Muscle of leg (tissue), 11 donors: ENCODE results near the gene SEMA5B. TPM values are rescaled to one million over a fixed set of nuclear protein-coding genes. Genes with fewer than 3 reads are reported as not detected.

ENCODE experiments used
- DNase-seq: peaks from one replicate; pipeline ENCODE4 v3.0.0; 2013
- H3K27ac ChIP-seq: one replicate; pipeline ENCODE4 v1.5.1; 2013; ENCODE audit warnings: mild to moderate bottlenecking, low read length, control low read depth
- H3K27me3 ChIP-seq: one replicate; pipeline ENCODE4 v1.6.1; 2013; ENCODE audit warnings: low read length; ENCODE audit not compliant: control insufficient read depth, insufficient read depth
- H3K36me3 ChIP-seq: one replicate; pipeline ENCODE4 v1.6.1; 2013; ENCODE audit warnings: low read length; ENCODE audit not compliant: control insufficient read depth, insufficient read depth
- H3K4me1 ChIP-seq: one replicate; pipeline ENCODE4 v1.6.1; 2013; ENCODE audit warnings: low read length; ENCODE audit not compliant: control insufficient read depth, insufficient read depth
- H3K4me3 ChIP-seq: one replicate; pipeline ENCODE4 v1.5.1; 2013; ENCODE audit warnings: low read length, control low read depth
- H3K9me3 ChIP-seq: replicated peaks from 2 replicates; pipeline ENCODE4 v1.6.1; 2013; ENCODE audit warnings: low read depth, low read length; ENCODE audit not compliant: control insufficient read depth
- WGBS: methylation state at CpG from one replicate; pipeline ENCODE4 v1.1.5; 2013; ENCODE audit warnings: missing lambda C conversion rate; ENCODE audit not compliant: insufficient coverage; 5-methylcytosine and 5-hydroxymethylcytosine counted together
- polyA plus RNA-seq, 8 donors: library from polyadenylated mRNA; unstranded; fragments of 120-200 nt; gene quantifications; one replicate each; pipeline versions ENCODE4 v1.2.1 to v1.2.3, GENCODE V29; 2013; ENCODE audit warnings: inconsistent platforms in 1 of 8, low replicate concordance in 1 of 8; ENCODE audit not compliant: insufficient read length in 8 of 8, insufficient read depth in 1 of 8
- total RNA-seq: library from RNA; stranded (reverse); fragments of 120-200 nt; gene quantifications from one replicate; pipeline ENCODE4 v1.2.4, GENCODE V29; 2013

SEMA5B gene
- total and polyA plus RNA-seq, 9 donors = 14.3 to 35.4 (median 25.7) TPM

DNA sequence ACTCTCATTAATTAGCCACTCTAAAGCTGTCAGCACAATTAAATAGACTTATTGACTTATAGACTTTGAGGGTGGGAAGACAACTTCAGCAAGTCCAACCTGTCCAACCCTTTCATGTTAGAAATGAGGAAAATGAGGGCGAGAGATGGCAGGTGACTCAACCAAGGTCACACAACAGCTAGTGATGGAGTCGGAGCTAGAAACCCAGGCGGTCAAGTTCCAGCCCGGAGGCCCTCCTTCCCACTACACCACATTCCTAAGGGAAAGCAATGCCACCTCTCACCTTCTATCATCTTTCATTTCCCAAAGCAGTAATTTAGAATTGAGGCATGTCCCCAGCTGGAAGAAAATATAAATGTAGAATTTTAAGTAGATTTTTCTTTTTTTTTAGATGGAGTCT, 28.7 kb downstream of the SEMA5B start:
- Histone ChIP-seq H3K4me1 (peaks cover 35% of the 10 kb centered on the region), H3K4me3 (no peak overlapping the region), H3K27me3 (peaks cover 8% of the 10 kb centered on the region), H3K9me3 (no peaks in the 10 kb centered on the region), H3K36me3 (no peaks in the 10 kb centered on the region), H3K27ac (no peak overlapping the region)
- no peak for DNase-seq
- no CpG with 5 or more reads among the region's 4 CpGs for WGBS

GRCh38 chr3:122998206-122998605, 29.4 kb downstream of the SEMA5B start:
- 93% methylated on average over 6 of the region's 7 CpGs for WGBS
- H3K4me1 ChIP-seq = peaks cover 41% of the 10 kb centered on the region
- H3K27ac ChIP-seq = no peak overlapping the region
- no peaks in the 10 kb centered on the region for H3K36me3 ChIP-seq
- peaks cover 9% of the 10 kb centered on the region for H3K27me3 ChIP-seq
- no peak overlapping the region for H3K4me3 ChIP-seq
- no peak for DNase-seq
- no peaks in the 10 kb centered on the region for H3K9me3 ChIP-seq

GRCh38 chr3:122996038-122996580, 31.5 kb downstream of the SEMA5B start:
- peaks cover 19% of the 10 kb centered on the region for H3K27me3 ChIP-seq
- 32% methylated on average over 14 of the region's 14 CpGs for WGBS
- no peak overlapping the region for H3K4me3 ChIP-seq
- DNase-seq = peak; percentile 68
- H3K27ac ChIP-seq = no peak overlapping the region
- H3K36me3 ChIP-seq = no peaks in the 10 kb centered on the region
- H3K4me1 ChIP-seq = peaks cover 62% of the 10 kb centered on the region
- H3K9me3 ChIP-seq = no peaks in the 10 kb centered on the region

DNA sequence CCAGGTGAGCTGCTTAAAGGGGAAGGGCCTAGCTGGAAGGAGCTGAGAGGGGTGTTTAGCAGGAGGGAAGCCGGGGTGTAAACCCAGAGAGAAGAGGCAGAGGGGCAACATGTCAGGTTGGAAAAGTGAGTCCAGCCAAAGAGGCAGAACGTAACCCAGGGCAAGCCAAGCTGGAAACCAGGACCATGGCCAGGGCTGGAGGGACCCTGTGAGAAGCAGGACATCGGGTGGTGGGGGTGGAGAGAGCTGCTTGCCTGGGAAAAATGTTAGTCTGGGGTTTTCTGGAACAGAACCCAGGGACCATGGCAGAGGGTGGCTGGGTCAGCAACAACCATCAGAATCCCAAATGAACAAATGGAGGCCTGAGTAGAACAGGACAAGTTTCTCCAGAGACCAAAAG, 32.6 kb downstream of the SEMA5B start:
- H3K27ac ChIP-seq = no peak overlapping the region
- 86% methylated on average over 2 of the region's 3 CpGs for WGBS
- peaks cover 22% of the 10 kb centered on the region for H3K27me3 ChIP-seq
- H3K4me3 ChIP-seq = no peak overlapping the region
- H3K4me1 ChIP-seq = peaks cover 72% of the 10 kb centered on the region
- no peaks in the 10 kb centered on the region for H3K9me3 ChIP-seq
- no peaks in the 10 kb centered on the region for H3K36me3 ChIP-seq
- no peak for DNase-seq

DNA sequence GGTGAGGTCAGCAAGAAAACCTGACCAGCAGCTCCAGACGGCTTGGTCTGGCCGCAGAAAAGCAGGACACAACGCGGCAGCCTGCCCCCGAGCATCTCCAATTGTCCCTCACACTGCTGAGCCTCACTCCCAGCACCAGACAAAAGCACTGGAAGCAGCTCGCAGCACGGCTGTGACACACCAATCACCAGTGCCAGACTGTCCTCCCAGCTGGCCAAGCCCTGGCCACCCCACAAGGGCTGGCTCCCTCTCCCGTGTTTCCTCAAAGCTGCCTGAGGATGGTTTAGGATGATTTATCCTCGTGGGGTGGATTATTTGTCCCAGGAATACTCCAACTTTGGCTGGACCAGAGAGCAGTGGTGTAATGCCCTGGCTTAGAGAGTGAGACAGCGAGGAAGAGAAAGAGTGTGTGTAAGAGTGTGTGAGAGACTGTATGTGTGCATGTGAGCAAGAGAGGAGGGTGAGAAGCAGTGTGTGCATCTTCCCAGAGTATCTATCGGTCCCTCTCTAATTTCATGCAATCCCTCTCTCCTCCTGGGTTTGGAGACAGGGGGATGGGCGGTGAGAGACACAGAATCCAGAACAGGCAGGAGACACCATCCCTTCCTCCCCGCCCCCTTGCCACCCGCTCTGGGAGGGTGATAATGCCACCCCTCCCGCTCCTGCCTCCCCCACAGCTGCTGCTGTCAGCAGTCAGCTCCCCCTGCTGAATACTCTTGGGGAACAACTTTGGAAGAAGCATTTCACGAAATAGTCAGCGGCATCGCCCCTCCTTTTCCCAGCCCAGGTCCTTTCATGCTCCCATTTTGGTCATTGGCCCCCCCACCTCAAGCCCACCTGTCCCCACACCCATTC, 34.2 kb downstream of the SEMA5B start:
- Histone ChIP-seq H3K27me3 (peaks cover 28% of the 10 kb centered on the region), H3K27ac (peak overlapping the region; percentile 71), H3K36me3 (no peaks in the 10 kb centered on the region), H3K4me3 (no peak overlapping the region), H3K9me3 (no peaks in the 10 kb centered on the region), H3K4me1 (peaks cover 86% of the 10 kb centered on the region)
- peak; percentile 80 for DNase-seq
- 24% methylated on average over 12 of the region's 18 CpGs for WGBS

GRCh38 chr3:122992676-122993075, 34.9 kb downstream of the SEMA5B start:
- peak; percentile 54 for DNase-seq
- H3K4me1 ChIP-seq = peaks cover 92% of the 10 kb centered on the region
- H3K4me3 ChIP-seq = no peak overlapping the region
- peak overlapping the region; percentile 71 for H3K27ac ChIP-seq
- WGBS = 47% methylated on average over 8 of the region's 9 CpGs
- peaks cover 28% of the 10 kb centered on the region for H3K27me3 ChIP-seq
- no peaks in the 10 kb centered on the region for H3K36me3 ChIP-seq
- no peaks in the 10 kb centered on the region for H3K9me3 ChIP-seq

DNA sequence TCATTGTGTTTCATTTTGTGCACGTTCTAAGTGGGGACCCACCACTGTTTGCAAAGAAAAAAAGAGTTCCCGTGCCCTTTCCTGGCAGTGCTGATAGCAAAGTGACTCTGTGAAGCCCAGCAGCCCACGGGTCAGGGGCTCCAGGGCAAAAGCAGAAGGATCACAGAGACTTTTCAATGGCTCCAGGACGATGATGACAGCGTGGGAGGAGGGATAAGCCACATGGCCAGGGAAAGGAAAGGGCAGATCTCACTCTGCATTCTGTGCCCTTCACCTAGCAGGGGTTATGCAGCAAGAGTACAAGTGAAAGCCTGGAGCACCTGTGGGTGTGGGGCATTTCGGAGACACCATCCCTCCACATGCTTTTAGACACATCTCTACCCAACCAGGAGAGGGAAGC, 35.4 kb downstream of the SEMA5B start:
- WGBS = 81% methylated on average over 5 of the region's 6 CpGs
- peaks cover 93% of the 10 kb centered on the region for H3K4me1 ChIP-seq

GRCh38 chr3:122991236-122991985, 36.2 kb downstream of the SEMA5B start:
- Histone ChIP-seq H3K27ac (no peak overlapping the region), H3K4me1 (peaks cover 94% of the 10 kb centered on the region), H3K27me3 (peaks cover 31% of the 10 kb centered on the region), H3K9me3 (no peaks in the 10 kb centered on the region), H3K36me3 (no peaks in the 10 kb centered on the region), H3K4me3 (no peak overlapping the region)
- DNase-seq = no peak
- WGBS = 50% methylated on average over 3 of the region's 8 CpGs

More for the DNA sequence above, 35.4 kb downstream of the SEMA5B start:
- DNase-seq = no peak
- H3K9me3 ChIP-seq = no peaks in the 10 kb centered on the region
- H3K36me3 ChIP-seq = no peaks in the 10 kb centered on the region
- H3K27me3 ChIP-seq = peaks cover 28% of the 10 kb centered on the region
- no peak overlapping the region for H3K27ac ChIP-seq
- H3K4me3 ChIP-seq = no peak overlapping the region

GRCh38 chr3:122989856-122990575, 37.5 kb downstream of the SEMA5B start:
- H3K4me3 ChIP-seq = no peak overlapping the region
- no peak for DNase-seq
- H3K9me3 ChIP-seq = no peaks in the 10 kb centered on the region
- H3K27ac ChIP-seq = no peak overlapping the region
- peaks cover 81% of the 10 kb centered on the region for H3K4me1 ChIP-seq
- no CpG with 5 or more reads among the region's 4 CpGs for WGBS
- peaks cover 31% of the 10 kb centered on the region for H3K27me3 ChIP-seq
- H3K36me3 ChIP-seq = no peaks in the 10 kb centered on the region
